Measurements from ENCODE around the gene PNP.

GRCh38 chr14:20424851-20425250, 44.4 kb upstream of the PNP start:
- TF ChIP-seq, protein P1, sequence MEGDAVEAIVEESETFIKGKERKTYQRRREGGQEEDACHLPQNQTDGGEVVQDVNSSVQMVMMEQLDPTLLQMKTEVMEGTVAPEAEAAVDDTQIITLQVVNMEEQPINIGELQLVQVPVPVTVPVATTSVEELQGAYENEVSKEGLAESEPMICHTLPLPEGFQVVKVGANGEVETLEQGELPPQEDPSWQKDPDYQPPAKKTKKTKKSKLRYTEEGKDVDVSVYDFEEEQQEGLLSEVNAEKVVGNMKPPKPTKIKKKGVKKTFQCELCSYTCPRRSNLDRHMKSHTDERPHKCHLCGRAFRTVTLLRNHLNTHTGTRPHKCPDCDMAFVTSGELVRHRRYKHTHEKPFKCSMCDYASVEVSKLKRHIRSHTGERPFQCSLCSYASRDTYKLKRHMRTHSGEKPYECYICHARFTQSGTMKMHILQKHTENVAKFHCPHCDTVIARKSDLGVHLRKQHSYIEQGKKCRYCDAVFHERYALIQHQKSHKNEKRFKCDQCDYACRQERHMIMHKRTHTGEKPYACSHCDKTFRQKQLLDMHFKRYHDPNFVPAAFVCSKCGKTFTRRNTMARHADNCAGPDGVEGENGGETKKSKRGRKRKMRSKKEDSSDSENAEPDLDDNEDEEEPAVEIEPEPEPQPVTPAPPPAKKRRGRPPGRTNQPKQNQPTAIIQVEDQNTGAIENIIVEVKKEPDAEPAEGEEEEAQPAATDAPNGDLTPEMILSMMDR (IDR thresholded peaks at IDR 0.05 in 8 of 11, conservative IDR thresholded peaks at IDR 0.05 in 3 of 11), result no peak
- TF ChIP-seq POLR2A (IDR thresholded peaks at IDR 0.05), result no peak

Measured in spleen (tissue), 7 donors.